ENCODE results near the gene CCNL2.

The CCNL2 gene

GRCh38 chr1:1400576-1401456, 1.7 kb upstream of the CCNL2 start:
- Histone ChIP-seq H3K36me3 (ENCODE audit: insufficient read depth, low read length) (peaks cover 75% of the 10 kb centered on the region), H3K4me2 (ENCODE audit: insufficient read depth, low read length) (peak overlapping the region; percentile 98), H2AFZ (ENCODE audit: low read depth, low read length) (no peak overlapping the region), H3K4me1 (ENCODE audit: insufficient read depth, low read length) (peaks cover 59% of the 10 kb centered on the region), H3K27me3 (ENCODE audit: insufficient read depth, low read length, poor library complexity) (no peaks in the 10 kb centered on the region), H3K4me3 (ENCODE audit: low read depth in 1 of 2, low read length in 2 of 2) (peak overlapping the region; percentile 87 to 94; a peak in 3 of 4 replicates), H3K79me2 (ENCODE audit: insufficient read depth, low read length) (peaks cover 82% of the 10 kb centered on the region), H3K9me3 (ENCODE audit: insufficient read depth, low read length, severe bottlenecking) (no peaks in the 10 kb centered on the region), H3K9ac (ENCODE audit: low read depth, low read length) (peak overlapping the region; percentile 71), H4K20me1 (ENCODE audit: insufficient read depth, low read length) (peaks cover 35% of the 10 kb centered on the region), H3K27ac (ENCODE audit: low read length) (peak overlapping the region; percentile 87)
- no peak for TF ChIP-seq EZH2 (IDR thresholded peaks at IDR 0.05; ENCODE audit: borderline replicate concordance, low read depth, low read length, severe bottlenecking)
- TF ChIP-seq CTCF (IDR thresholded peaks at IDR 0.05; ENCODE audit: borderline replicate concordance, extremely low read depth, low read length, poor library complexity, severe bottlenecking) = no peak
- DNase-seq (no peak), ATAC-seq (ENCODE audit: insufficient read depth, low read depth) (no peak)

- H3K9me3 ChIP-seq (ENCODE audit: insufficient read depth, low read length, severe bottlenecking) = no peaks in the 10 kb centered on the region
- peak overlapping the region; percentile 87 for H3K27ac ChIP-seq (ENCODE audit: low read length)
- DNase-seq (peak; percentile 39), ATAC-seq (ENCODE audit: insufficient read depth, low read depth) (0 out of 3 replicates have a peak, but pooled peaks have one; percentile 0)
- H3K4me1 ChIP-seq (ENCODE audit: insufficient read depth, low read length) = peaks cover 56% of the 10 kb centered on the region
- peaks cover 31% of the 10 kb centered on the region for H4K20me1 ChIP-seq (ENCODE audit: insufficient read depth, low read length)
- peak overlapping the region; percentile 69 for H2AFZ ChIP-seq (ENCODE audit: low read depth, low read length)
- H3K4me2 ChIP-seq (ENCODE audit: insufficient read depth, low read length) = peak overlapping the region; percentile 98
- H3K27me3 ChIP-seq (ENCODE audit: insufficient read depth, low read length, poor library complexity) = no peaks in the 10 kb centered on the region
- peak overlapping the region; percentile 87 to 94 for H3K4me3 ChIP-seq (ENCODE audit: low read depth in 1 of 2, low read length in 2 of 2)
- peaks cover 82% of the 10 kb centered on the region for H3K79me2 ChIP-seq (ENCODE audit: insufficient read depth, low read length)
- H3K36me3 ChIP-seq (ENCODE audit: insufficient read depth, low read length) = peaks cover 75% of the 10 kb centered on the region
- TF ChIP-seq CTCF (IDR thresholded peaks at IDR 0.05; ENCODE audit: borderline replicate concordance, extremely low read depth, low read length, poor library complexity, severe bottlenecking) (no peak), EZH2 (IDR thresholded peaks at IDR 0.05; ENCODE audit: borderline replicate concordance, low read depth, low read length, severe bottlenecking) (no peak)
- H3K9ac ChIP-seq (ENCODE audit: low read depth, low read length) = peak overlapping the region; percentile 71
Observed at GRCh38 chr1:1399872-1400575, 889 bp upstream of the CCNL2 start.

GRCh38 chr1:1398677-1399186, 403 bp downstream of the CCNL2 start:
- Histone ChIP-seq H3K36me3 (ENCODE audit: insufficient read depth, low read length) (peaks cover 78% of the 10 kb centered on the region), H3K4me1 (ENCODE audit: insufficient read depth, low read length) (peaks cover 50% of the 10 kb centered on the region), H3K9ac (ENCODE audit: low read depth, low read length) (peak overlapping the region; percentile 71), H3K4me3 (ENCODE audit: low read depth in 1 of 2, low read length in 2 of 2) (peak overlapping the region; percentile 84 to 87; a peak in 3 of 4 replicates), H3K27me3 (ENCODE audit: insufficient read depth, low read length, poor library complexity) (no peaks in the 10 kb centered on the region), H3K9me3 (ENCODE audit: insufficient read depth, low read length, severe bottlenecking) (no peaks in the 10 kb centered on the region), H4K20me1 (ENCODE audit: insufficient read depth, low read length) (peaks cover 28% of the 10 kb centered on the region), H3K4me2 (ENCODE audit: insufficient read depth, low read length) (peak overlapping the region; percentile 82), H3K27ac (ENCODE audit: low read length) (peak overlapping the region; percentile 88), H3K79me2 (ENCODE audit: insufficient read depth, low read length) (peaks cover 83% of the 10 kb centered on the region), H2AFZ (ENCODE audit: low read depth, low read length) (peak overlapping the region; percentile 75)
- ATAC-seq (ENCODE audit: insufficient read depth, low read depth) (0 out of 3 replicates have a peak, but pooled peaks have one; percentile 0), DNase-seq (no peak)
- TF ChIP-seq CTCF (IDR thresholded peaks at IDR 0.05; ENCODE audit: borderline replicate concordance, extremely low read depth, low read length, poor library complexity, severe bottlenecking) = no peak
- TF ChIP-seq EZH2 (IDR thresholded peaks at IDR 0.05; ENCODE audit: borderline replicate concordance, low read depth, low read length, severe bottlenecking) = no peak

Data from DND-41 (cell line).